Keratinocyte (primary cell): Measurements from ENCODE around the gene ACAP3. TPM values are rescaled to one million over a fixed set of nuclear protein-coding genes. Genes with fewer than 3 reads are reported as not detected.

Experiments
- DNase-seq: peaks from one replicate; pipeline ENCODE4 v3.0.0-alpha.2; 2011; ENCODE audit warnings: low read depth, missing footprints, low spot score
- FAIRE-seq: peaks from 2 replicates; lab custom pipeline; 2011; peaks lifted over from hg19 to GRCh38; lab: Jason Lieb, UNC
- H2AFZ ChIP-seq: 2 replicates; pipeline ENCODE4 v1.6.0; 2012; ENCODE audit warnings: low read length, control low read depth, inconsistent platforms; ENCODE audit not compliant: control insufficient read depth
- H3K27ac ChIP-seq: 2 replicates; pipeline ENCODE4 v1.5.1; 2011; ENCODE audit warnings: low read length; ENCODE audit not compliant: control insufficient read depth, insufficient read depth
- H3K27me3 ChIP-seq: 3 replicates; pipeline ENCODE4 v1.6.0; 2011; ENCODE audit warnings: low read length; ENCODE audit not compliant: control insufficient read depth, insufficient read depth; ENCODE audit errors: extremely low read depth
- H3K36me3 ChIP-seq, 2 experiments: 2 replicates in 1 of 2; 3 replicates in 1 of 2; pipeline ENCODE4 v1.5.1; 2011; ENCODE audit warnings: low read length in 2 of 2, mild to moderate bottlenecking in 1 of 2; ENCODE audit not compliant: control insufficient read depth in 2 of 2, insufficient read depth in 2 of 2; ENCODE audit errors: extremely low read depth in 1 of 2
- H3K4me1 ChIP-seq: 3 replicates; pipeline ENCODE4 v1.5.1; 2011; ENCODE audit warnings: low read length; ENCODE audit not compliant: control insufficient read depth, insufficient read depth; ENCODE audit errors: extremely low read depth
- H3K4me2 ChIP-seq: 3 replicates; pipeline ENCODE4 v1.6.0; 2011; ENCODE audit warnings: low read depth, low read length; ENCODE audit not compliant: control insufficient read depth, insufficient read depth; ENCODE audit errors: extremely low read depth
- H3K4me3 ChIP-seq, 3 experiments: fragments of 200-600 bp in 1 of 3; sonication (generic) in 1 of 3; 2 replicates in 2 of 3; 3 replicates in 1 of 3; pipeline ENCODE4 v1.5.1; 2011 to 2016; ENCODE audit warnings: low read length in 3 of 3, mild to moderate bottlenecking in 3 of 3, control low read depth in 2 of 3, inconsistent platforms in 1 of 3, low read depth in 1 of 3, mixed read lengths in 1 of 3, mixed run types in 1 of 3, moderate library complexity in 1 of 3; ENCODE audit not compliant: control insufficient read depth in 2 of 3, insufficient read depth in 2 of 3; ENCODE audit errors: extremely low read depth in 1 of 3
- H3K79me2 ChIP-seq: 2 replicates; pipeline ENCODE4 v1.6.0; 2012; ENCODE audit warnings: low read length; ENCODE audit not compliant: control insufficient read depth, insufficient read depth
- H3K9ac ChIP-seq: 3 replicates; pipeline ENCODE4 v1.6.0; 2011; ENCODE audit warnings: low read length; ENCODE audit not compliant: control insufficient read depth, insufficient read depth; ENCODE audit errors: extremely low read depth
- H3K9me1 ChIP-seq: 3 replicates; pipeline ENCODE4 v1.6.0; 2011; ENCODE audit warnings: low read length; ENCODE audit not compliant: control insufficient read depth, insufficient read depth; ENCODE audit errors: extremely low read depth
- H3K9me3 ChIP-seq: 2 replicates; pipeline ENCODE4 v1.5.1; 2012; ENCODE audit warnings: low read depth, low read length; ENCODE audit not compliant: control insufficient read depth
- H4K20me1 ChIP-seq: 3 replicates; pipeline ENCODE4 v1.6.0; 2011; ENCODE audit warnings: low read length; ENCODE audit not compliant: control insufficient read depth, insufficient read depth; ENCODE audit errors: extremely low read depth
- CTCF ChIP-seq, 3 experiments: IDR thresholded peaks in 1 of 3; conservative IDR thresholded peaks in 1 of 3; optimal IDR thresholded peaks in 1 of 3; 2 replicates in 2 of 3; 3 replicates in 1 of 3; pipeline versions ENCODE3 to v1.5.1; 2011; ENCODE audit warnings: low read length in 3 of 3, mild to moderate bottlenecking in 3 of 3, moderate library complexity in 2 of 3, control low read depth in 1 of 3, inconsistent platforms in 1 of 3; ENCODE audit not compliant: insufficient read depth in 2 of 3; ENCODE audit errors: extremely low read depth in 1 of 3
- EZH2 ChIP-seq: IDR thresholded peaks from one replicate; pipeline ENCODE4 v1.6.1; 2012; ENCODE audit warnings: inconsistent platforms, mild to moderate bottlenecking, low read length, moderate library complexity
- dilution Hi-C: fragments of 300-500 bp; cut with MboI; formaldehyde crosslinking; loops from one replicate; pipeline ENCODE4 v1.7.0; 2020; ENCODE audit warnings: low sequenced_read_pairs; ENCODE audit not compliant: extremely low pct_ligation_motif_present
- polyA plus RNA-seq, 5 experiments: library from polyadenylated mRNA; depleted of rRNA in 3 of 5; stranded (reverse) in 3 of 5; stranded (forward) in 1 of 5; unstranded in 1 of 5; fragments of >200 nt; gene quantifications; 1 replicate in 1 of 5; 2 replicates in 3 of 5; 3 replicates in 1 of 5; pipeline versions ENCODE4 v1.2.1 to v1.2.3, GENCODE V29; 2011 to 2012; ENCODE audit warnings: missing spikeins in 2 of 5, low read depth in 1 of 5, low replicate concordance in 1 of 5

Gene ACAP3
- polyA plus RNA-seq, 1 donor (not counting 4 experiments of a cell fraction or from before 2014, with no cell fraction given) = 17.4 TPM

GRCh38 chr1:1280782-1281481 is 26.8 kb downstream of the ACAP3 start:
- H3K27ac ChIP-seq = no peak overlapping the region
- H3K4me3 ChIP-seq = no peak overlapping the region
- H3K36me3 ChIP-seq = no peaks in the 10 kb centered on the region
- peaks cover 12% of the 10 kb centered on the region for H3K4me1 ChIP-seq
- H3K79me2 ChIP-seq = no peaks in the 10 kb centered on the region
- TF ChIP-seq EZH2 (no peak), CTCF (optimal IDR thresholded peaks at IDR 0.05 in 1 of 3, IDR thresholded peaks at IDR 0.05 in 1 of 3, conservative IDR thresholded peaks at IDR 0.05 in 1 of 3; ENCODE audit: extremely low read depth in 1 of 3, insufficient read depth in 2 of 3, low read length in 3 of 3) (no peak)
- dilution Hi-C loops = no loop called here
- H3K4me2 ChIP-seq = no peak overlapping the region
- H3K9me1 ChIP-seq = no peaks in the 10 kb centered on the region
- H2AFZ ChIP-seq = no peak overlapping the region
- H4K20me1 ChIP-seq = no peaks in the 10 kb centered on the region
- no peaks in the 10 kb centered on the region for H3K9me3 ChIP-seq
- H3K27me3 ChIP-seq = no peaks in the 10 kb centered on the region
- no peak overlapping the region for H3K9ac ChIP-seq
- no peak for DNase-seq
- no peak for FAIRE-seq

- no peak overlapping the region for H2AFZ ChIP-seq
- peaks cover 21% of the 10 kb centered on the region for H3K4me1 ChIP-seq
- H3K9me3 ChIP-seq = no peaks in the 10 kb centered on the region
- FAIRE-seq (no peak), DNase-seq (no peak)
- no peaks in the 10 kb centered on the region for H3K27me3 ChIP-seq
- no peak overlapping the region for H3K27ac ChIP-seq
- H3K36me3 ChIP-seq = no peaks in the 10 kb centered on the region
- dilution Hi-C loops = no loop called here
- no peaks in the 10 kb centered on the region for H3K9me1 ChIP-seq
- no peak overlapping the region for H3K4me3 ChIP-seq
- H3K4me2 ChIP-seq = no peak overlapping the region
- H3K9ac ChIP-seq = no peak overlapping the region
- H4K20me1 ChIP-seq = no peaks in the 10 kb centered on the region
- H3K79me2 ChIP-seq = no peaks in the 10 kb centered on the region
- TF ChIP-seq EZH2 (no peak), CTCF (optimal IDR thresholded peaks at IDR 0.05 in 1 of 3, IDR thresholded peaks at IDR 0.05 in 1 of 3, conservative IDR thresholded peaks at IDR 0.05 in 1 of 3; ENCODE audit: extremely low read depth in 1 of 3, insufficient read depth in 2 of 3, low read length in 3 of 3) (no peak)
Measured at GRCh38 chr1:1279028-1279427, 28.7 kb downstream of the ACAP3 start.
